Measurements from ENCODE around the gene SLC35E2B.

DNA sequence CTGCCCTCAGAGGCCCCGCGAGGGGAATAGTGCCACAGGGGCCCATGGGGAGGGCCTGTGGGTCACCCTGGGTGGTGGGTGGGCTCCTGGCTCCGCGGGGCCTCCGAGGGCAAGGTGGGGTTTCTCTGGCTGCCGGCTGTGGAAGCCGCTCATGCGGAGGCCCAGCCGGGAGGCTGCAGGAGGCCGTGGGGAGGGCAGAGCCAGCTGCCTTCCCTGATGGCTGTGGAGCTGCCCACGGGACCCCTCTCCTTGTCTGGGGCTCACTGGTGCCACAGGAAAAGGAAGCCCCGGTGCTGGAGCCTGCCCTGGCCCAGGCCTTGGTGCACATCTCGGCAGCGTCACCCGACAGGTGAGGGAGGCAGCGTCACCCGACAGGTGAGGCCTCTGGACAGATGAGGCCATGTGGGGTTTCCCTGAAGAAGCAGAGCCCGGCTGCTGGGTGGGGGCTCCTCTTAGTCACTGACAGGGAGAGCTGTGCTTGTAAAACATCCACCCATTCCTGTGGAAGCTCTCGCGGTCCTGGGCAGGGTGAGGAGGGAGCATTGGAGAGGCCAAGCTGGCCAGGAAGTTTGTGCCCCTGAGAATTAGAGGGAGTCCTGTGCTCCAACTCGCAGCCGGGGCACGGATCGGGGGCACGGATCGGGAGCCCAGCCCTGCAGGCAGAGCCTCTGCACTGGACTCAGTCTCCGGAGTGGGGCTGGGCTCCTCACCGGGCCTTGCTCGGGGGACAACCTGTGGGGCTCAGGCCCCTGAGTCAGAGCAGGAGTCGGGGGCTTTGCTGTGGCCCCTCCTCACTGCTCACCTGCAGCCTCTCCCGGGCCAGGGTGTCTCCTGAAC, 71.2 kb downstream of the SLC35E2B start:
- TF ChIP-seq POLR2A (IDR thresholded peaks at IDR 0.05; ENCODE audit: control extremely low read depth in 1 of 2, low read depth in 2 of 2, low read length in 2 of 2) (no peak), JUND (IDR thresholded peaks at IDR 0.05; ENCODE audit: low read length) (no peak), TAF1 (IDR thresholded peaks at IDR 0.05; ENCODE audit: low read depth, low read length) (no peak), GABPA (IDR thresholded peaks at IDR 0.05; ENCODE audit: borderline replicate concordance, insufficient read depth, low read length) (no peak), CBX8 (IDR thresholded peaks at IDR 0.05; ENCODE audit: borderline replicate concordance, low read depth, low read length) (no peak), POU5F1 (IDR thresholded peaks at IDR 0.05; ENCODE audit: low read depth, low read length) (no peak)
- TF ChIP-seq, protein P1, sequence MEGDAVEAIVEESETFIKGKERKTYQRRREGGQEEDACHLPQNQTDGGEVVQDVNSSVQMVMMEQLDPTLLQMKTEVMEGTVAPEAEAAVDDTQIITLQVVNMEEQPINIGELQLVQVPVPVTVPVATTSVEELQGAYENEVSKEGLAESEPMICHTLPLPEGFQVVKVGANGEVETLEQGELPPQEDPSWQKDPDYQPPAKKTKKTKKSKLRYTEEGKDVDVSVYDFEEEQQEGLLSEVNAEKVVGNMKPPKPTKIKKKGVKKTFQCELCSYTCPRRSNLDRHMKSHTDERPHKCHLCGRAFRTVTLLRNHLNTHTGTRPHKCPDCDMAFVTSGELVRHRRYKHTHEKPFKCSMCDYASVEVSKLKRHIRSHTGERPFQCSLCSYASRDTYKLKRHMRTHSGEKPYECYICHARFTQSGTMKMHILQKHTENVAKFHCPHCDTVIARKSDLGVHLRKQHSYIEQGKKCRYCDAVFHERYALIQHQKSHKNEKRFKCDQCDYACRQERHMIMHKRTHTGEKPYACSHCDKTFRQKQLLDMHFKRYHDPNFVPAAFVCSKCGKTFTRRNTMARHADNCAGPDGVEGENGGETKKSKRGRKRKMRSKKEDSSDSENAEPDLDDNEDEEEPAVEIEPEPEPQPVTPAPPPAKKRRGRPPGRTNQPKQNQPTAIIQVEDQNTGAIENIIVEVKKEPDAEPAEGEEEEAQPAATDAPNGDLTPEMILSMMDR (IDR thresholded peaks at IDR 0.05; ENCODE audit: control extremely low read depth in 1 of 3, insufficient read depth in 1 of 3, low read depth in 1 of 3, low read length in 3 of 3), result no peak

Measured in H1 (cell line).